Measurements from ENCODE around the gene DMD.

DMD gene

GRCh38 chrX:32877592-32877991 is 333.8 kb downstream of the DMD start:
- no peak for DNase-seq (ENCODE audit: low read depth)
- H3K4me3 ChIP-seq (ENCODE audit: low read depth, low read length), result no peak overlapping the region
- TF ChIP-seq CTCF (IDR thresholded peaks at IDR 0.05; ENCODE audit: low read depth, low read length, missing control alignments), result no peak

- no peak overlapping the region for H3K4me3 ChIP-seq (ENCODE audit: low read depth, low read length)
- DNase-seq (ENCODE audit: low read depth), result no peak
- TF ChIP-seq CTCF (IDR thresholded peaks at IDR 0.05; ENCODE audit: low read depth, low read length, missing control alignments), result no peak
Measured at GRCh38 chrX:32874839-32875238, 336.5 kb downstream of the DMD start.

- no peak for TF ChIP-seq CTCF (IDR thresholded peaks at IDR 0.05; ENCODE audit: low read depth, low read length, missing control alignments)
- DNase-seq (ENCODE audit: low read depth), result no peak
- no peak overlapping the region for H3K4me3 ChIP-seq (ENCODE audit: low read depth, low read length)
Measured at GRCh38 chrX:32873786-32874185, 337.6 kb downstream of the DMD start.

GRCh38 chrX:32871636-32872035 is 339.7 kb downstream of the DMD start:
- DNase-seq (ENCODE audit: low read depth), result no peak
- H3K4me3 ChIP-seq (ENCODE audit: low read depth, low read length), result no peak overlapping the region
- no peak for TF ChIP-seq CTCF (IDR thresholded peaks at IDR 0.05; ENCODE audit: low read depth, low read length, missing control alignments)

- DNase-seq (ENCODE audit: low read depth), result no peak
- no peak overlapping the region for H3K4me3 ChIP-seq (ENCODE audit: low read depth, low read length)
- TF ChIP-seq CTCF (IDR thresholded peaks at IDR 0.05; ENCODE audit: low read depth, low read length, missing control alignments), result no peak
Measured at GRCh38 chrX:32868524-32868895, 342.8 kb downstream of the DMD start.

GRCh38 chrX:32867781-32868523 is 343.4 kb downstream of the DMD start:
- TF ChIP-seq CTCF (IDR thresholded peaks at IDR 0.05; ENCODE audit: low read depth, low read length, missing control alignments), result no peak
- no peak for DNase-seq (ENCODE audit: low read depth)
- H3K4me3 ChIP-seq (ENCODE audit: low read depth, low read length), result no peak overlapping the region

- no peak for TF ChIP-seq CTCF (IDR thresholded peaks at IDR 0.05; ENCODE audit: low read depth, low read length, missing control alignments)
- no peak overlapping the region for H3K4me3 ChIP-seq (ENCODE audit: low read depth, low read length)
- DNase-seq (ENCODE audit: low read depth), result no peak
Measured at GRCh38 chrX:32852203-32852602, 359.1 kb downstream of the DMD start.

Data from GM12864 (cell line).